Subcutaneous abdominal adipose tissue (tissue), 5 donors: Measurements from ENCODE around the gene CCN2.

Source experiments
- H3K27ac ChIP-seq: one replicate; pipeline ENCODE4 v1.7.0; 2013; ENCODE audit warnings: low read depth, mild to moderate bottlenecking, inconsistent platforms, low read length, moderate library complexity
- H3K27me3 ChIP-seq, 5 donors: one replicate each; pipeline ENCODE4 v1.7.0; 2013; ENCODE audit warnings: low read length in 5 of 5, inconsistent platforms in 1 of 5; ENCODE audit not compliant: control insufficient read depth in 5 of 5, insufficient read depth in 4 of 5
- H3K36me3 ChIP-seq, 5 donors: one replicate each; pipeline ENCODE4 v1.7.0; 2013; ENCODE audit warnings: low read length in 5 of 5; ENCODE audit not compliant: control insufficient read depth in 5 of 5, insufficient read depth in 5 of 5
- H3K4me1 ChIP-seq, 5 donors: one replicate each; pipeline ENCODE4 v1.7.0; 2013; ENCODE audit warnings: low read length in 5 of 5, mild to moderate bottlenecking in 3 of 5, moderate library complexity in 1 of 5; ENCODE audit not compliant: control insufficient read depth in 5 of 5, insufficient read depth in 5 of 5
- H3K4me3 ChIP-seq, 5 donors: one replicate each; pipeline ENCODE4 v1.7.0; 2013; ENCODE audit warnings: low read length in 5 of 5, low read depth in 1 of 5
- H3K9ac ChIP-seq, 5 donors: one replicate each; pipeline ENCODE4 v1.7.0; 2013; ENCODE audit warnings: low read length in 5 of 5, mild to moderate bottlenecking in 4 of 5, moderate library complexity in 3 of 5
- H3K9me3 ChIP-seq, 5 donors: one replicate each; pipeline ENCODE4 v1.7.0; 2013; ENCODE audit warnings: low read length in 5 of 5; ENCODE audit not compliant: control insufficient read depth in 5 of 5
- donor health status: healthy.
- donor health status: healthy.
- donor health status: healthy.
- donor health status: healthy.
- donor health status: healthy.

Gene CCN2, protein sequence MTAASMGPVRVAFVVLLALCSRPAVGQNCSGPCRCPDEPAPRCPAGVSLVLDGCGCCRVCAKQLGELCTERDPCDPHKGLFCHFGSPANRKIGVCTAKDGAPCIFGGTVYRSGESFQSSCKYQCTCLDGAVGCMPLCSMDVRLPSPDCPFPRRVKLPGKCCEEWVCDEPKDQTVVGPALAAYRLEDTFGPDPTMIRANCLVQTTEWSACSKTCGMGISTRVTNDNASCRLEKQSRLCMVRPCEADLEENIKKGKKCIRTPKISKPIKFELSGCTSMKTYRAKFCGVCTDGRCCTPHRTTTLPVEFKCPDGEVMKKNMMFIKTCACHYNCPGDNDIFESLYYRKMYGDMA

DNA sequence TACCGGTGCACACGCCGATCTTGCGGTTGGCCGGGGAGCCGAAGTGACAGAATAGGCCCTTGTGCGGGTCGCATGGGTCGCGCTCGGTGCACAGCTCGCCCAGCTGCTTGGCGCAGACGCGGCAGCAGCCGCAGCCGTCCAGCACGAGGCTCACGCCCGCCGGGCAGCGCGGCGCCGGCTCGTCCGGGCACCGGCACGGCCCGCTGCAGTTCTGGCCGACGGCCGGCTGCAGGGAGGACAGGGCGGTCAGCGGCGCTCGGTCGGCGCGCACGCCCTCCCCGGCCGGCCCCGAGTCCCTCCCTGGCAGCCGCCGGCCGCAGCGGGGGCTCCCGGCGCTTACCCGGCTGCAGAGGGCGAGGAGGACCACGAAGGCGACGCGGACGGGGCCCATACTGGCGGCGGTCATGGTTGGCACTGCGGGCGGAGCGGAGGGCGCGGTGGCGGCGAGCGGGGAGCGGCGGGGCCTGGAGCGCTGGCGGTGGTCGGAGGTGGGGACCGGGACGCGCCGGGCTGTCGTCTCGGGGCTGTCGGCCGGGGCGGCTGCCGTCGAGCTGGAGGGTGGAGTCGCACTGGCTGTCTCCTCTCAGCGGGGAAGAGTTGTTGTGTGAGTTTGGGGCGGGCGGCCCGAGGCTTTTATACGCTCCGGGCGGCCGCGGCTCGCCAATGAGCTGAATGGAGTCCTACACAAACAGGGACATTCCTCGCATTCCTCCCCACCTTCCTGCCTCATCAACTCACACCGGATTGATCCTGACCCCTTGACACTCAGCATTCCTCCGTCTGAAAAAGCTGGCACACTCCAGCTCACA is at the start of gene CCN2:
Gene CCN2, minus strand, starts transcription at position 606 of the 809 bp plus-strand sequence. Its CDS starts 200 bp downstream, at position 406.
- Histone ChIP-seq H3K36me3 (peaks cover 0 to 10% (median 0%) of the 10 kb centered on the region in 5 donors), H3K27ac (peak within 1 kb of the TSS; percentile 77), H3K4me3 (peak within 1 kb of the TSS; percentile 74 to 90 (median 83)), H3K27me3 (no peaks in the 10 kb centered on the region), H3K9me3 (no peaks in the 10 kb centered on the region), H3K9ac (peak within 1 kb of the TSS; percentile 19 to 62 (median 42)), H3K4me1 (peaks cover 6 to 53% (median 25%) of the 10 kb centered on the region in 5 donors)

DNA sequence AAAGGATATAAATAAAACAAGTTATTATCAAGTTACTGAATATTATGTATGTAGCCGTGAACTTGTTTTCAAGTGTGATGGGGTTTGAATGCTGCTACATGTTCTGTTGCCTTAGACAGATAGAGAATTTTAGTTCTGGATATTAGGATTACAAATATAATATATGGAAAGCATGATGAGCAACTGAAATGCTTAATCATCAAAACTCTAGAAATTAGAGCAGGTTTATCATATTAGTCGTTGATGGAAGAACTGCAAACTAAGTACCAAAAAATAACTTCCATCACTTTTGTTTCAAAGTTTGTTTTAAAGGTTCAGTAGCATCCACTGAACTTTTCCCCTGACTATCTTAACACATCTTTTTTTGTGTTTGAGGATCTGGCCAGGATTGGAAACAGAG is 49.1 kb upstream of the CCN2 start:
- H3K4me3 ChIP-seq = no peak overlapping the region

DNA sequence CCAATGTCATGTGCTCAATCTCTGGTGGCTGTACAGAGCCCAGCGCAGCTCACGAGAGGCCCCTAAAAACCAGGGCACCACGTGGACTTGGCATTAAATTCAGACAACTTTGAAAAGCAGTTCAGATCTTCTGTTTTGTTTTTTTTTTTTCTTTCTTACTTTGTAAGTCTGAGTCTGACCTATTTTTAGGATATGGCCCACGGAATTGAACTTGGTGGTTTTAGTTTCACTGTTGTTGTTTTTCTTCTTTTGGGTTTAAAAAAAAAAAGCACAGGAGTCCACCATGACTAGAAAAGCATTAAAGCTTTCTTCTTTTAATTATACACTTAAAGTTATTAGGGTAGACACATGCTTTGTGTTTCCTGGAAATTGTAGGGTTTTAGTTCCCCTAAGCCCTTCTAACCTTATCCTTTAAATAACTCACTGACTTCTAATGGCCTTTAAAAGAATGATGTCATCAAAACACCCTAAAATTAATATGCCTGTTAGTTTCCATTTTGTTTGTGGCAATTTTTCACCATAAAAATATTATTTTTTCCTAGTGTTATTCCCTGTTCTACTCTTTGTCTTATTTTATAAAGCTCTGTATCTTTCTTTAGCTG is 48.5 kb upstream of the CCN2 start:
- Histone ChIP-seq H3K9ac (no peak overlapping the region), H3K9me3 (peaks cover 0 to 9% (median 4%) of the 10 kb centered on the region in 5 donors), H3K4me3 (no peak overlapping the region), H3K36me3 (no peaks in the 10 kb centered on the region), H3K27me3 (no peaks in the 10 kb centered on the region), H3K27ac (no peak overlapping the region), H3K4me1 (peaks cover 0 to 10% (median 0%) of the 10 kb centered on the region in 5 donors)

More for the DNA sequence above, 49.1 kb upstream of the CCN2 start:
- peaks cover 0 to 10% (median 0%) of the 10 kb centered on the region in 5 donors for H3K4me1 ChIP-seq
- H3K9ac ChIP-seq = no peak overlapping the region
- no peaks in the 10 kb centered on the region for H3K36me3 ChIP-seq
- H3K27me3 ChIP-seq = no peaks in the 10 kb centered on the region
- peaks cover 0 to 9% (median 4%) of the 10 kb centered on the region in 5 donors for H3K9me3 ChIP-seq
- H3K27ac ChIP-seq = no peak overlapping the region

DNA sequence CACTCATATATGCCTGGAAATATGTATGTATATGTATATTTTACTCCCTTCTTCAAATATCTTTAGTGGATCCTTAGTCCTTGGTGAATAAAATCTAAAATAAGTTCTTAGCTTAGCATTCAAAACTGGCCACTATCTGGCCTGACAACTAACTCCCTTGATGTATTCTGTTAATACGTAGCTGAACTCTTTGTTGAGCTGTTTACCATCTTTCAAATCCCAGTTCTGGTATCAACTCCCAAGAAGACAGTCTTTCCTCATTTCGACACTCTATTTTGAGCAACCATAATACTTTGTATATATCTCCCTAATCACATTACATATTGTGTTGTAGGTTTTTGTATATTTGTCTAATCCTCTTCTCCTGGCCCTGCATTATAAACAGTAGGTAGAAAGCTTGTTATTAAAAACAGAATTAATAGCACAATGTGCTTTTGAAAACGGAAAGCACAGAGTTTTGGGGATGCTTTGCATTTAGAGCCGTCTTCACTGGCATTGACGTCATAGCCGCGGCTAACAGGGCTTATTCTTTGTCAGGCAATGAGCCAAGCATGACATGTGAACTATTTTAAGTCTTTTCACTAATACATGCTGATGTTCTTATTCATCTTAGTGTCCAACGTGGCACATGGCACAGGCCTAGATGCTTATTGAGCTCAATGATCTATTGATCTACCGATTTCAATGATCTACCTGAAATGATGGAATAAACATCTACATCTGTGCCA is 47.2 kb upstream of the CCN2 start:
- Histone ChIP-seq H3K27me3 (no peaks in the 10 kb centered on the region), H3K9me3 (peaks cover 0 to 3% (median 0%) of the 10 kb centered on the region in 5 donors), H3K9ac (no peak overlapping the region), H3K4me3 (no peak overlapping the region), H3K27ac (no peak overlapping the region), H3K36me3 (no peaks in the 10 kb centered on the region), H3K4me1 (peaks cover 0 to 10% (median 0%) of the 10 kb centered on the region in 5 donors)

DNA sequence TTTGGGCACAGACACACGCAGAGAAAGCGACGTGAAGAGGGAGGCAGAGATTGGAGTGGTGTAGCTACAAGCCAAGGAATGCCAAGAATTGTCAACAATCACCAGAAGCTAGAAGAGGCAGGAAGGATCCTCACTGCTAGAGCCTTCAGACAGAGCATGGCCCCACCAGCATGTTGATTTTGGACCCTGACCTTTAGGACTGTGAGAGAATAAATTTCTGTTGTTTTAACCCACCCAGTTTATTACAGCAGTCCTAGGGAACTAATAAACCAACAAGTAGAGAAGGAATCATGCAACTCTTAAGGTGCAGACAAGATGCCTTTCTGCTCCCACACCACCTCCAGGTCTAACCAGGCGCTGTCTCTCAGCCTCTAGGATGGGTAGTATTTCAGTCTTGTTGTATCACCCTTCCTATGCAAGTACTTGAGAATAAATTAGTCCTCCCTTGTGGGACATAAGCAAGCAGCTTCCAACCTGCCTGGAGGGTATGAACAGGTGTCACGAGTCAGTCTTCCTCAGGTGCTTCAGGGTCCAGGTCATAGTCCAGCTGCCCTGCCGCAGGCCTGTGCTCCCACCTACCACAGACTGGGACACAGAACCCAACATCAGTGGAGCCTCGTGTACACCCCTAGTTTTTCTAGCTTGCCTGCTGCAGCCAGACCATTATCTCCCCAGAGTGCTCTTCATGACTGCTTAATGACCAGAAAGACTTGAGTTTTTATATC is 46.4 kb upstream of the CCN2 start:
- no peak overlapping the region for H3K4me3 ChIP-seq
- H3K27me3 ChIP-seq = no peaks in the 10 kb centered on the region
- H3K9me3 ChIP-seq = peaks cover 0 to 4% (median 0%) of the 10 kb centered on the region in 5 donors
- H3K27ac ChIP-seq = no peak overlapping the region
- H3K4me1 ChIP-seq = peaks cover 0 to 10% (median 0%) of the 10 kb centered on the region in 5 donors
- no peak overlapping the region for H3K9ac ChIP-seq
- no peaks in the 10 kb centered on the region for H3K36me3 ChIP-seq

DNA sequence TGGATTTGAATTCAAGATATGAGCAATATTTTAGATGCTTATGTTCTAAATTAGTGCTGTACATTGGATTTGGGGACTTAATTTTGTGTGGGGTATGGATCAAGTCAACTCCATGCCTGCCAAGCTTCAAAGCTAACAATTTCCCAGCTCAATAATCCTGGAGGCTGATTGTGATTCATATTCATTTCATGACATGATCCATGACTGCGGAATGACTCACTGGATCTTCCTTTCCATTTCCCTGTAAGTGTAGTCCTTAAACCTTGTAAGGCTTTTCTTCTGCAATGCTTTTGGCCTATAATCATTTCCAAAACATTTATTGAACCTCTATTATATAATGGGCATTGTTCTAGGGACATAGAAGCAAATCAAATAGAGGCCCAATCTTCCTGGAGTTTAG is 44.7 kb upstream of the CCN2 start:
- Histone ChIP-seq H3K9ac (no peak overlapping the region), H3K9me3 (peaks cover 0 to 4% (median 0%) of the 10 kb centered on the region in 5 donors), H3K27ac (no peak overlapping the region), H3K27me3 (no peaks in the 10 kb centered on the region), H3K4me1 (peaks cover 0 to 10% (median 0%) of the 10 kb centered on the region in 5 donors), H3K36me3 (no peaks in the 10 kb centered on the region), H3K4me3 (no peak overlapping the region)

DNA sequence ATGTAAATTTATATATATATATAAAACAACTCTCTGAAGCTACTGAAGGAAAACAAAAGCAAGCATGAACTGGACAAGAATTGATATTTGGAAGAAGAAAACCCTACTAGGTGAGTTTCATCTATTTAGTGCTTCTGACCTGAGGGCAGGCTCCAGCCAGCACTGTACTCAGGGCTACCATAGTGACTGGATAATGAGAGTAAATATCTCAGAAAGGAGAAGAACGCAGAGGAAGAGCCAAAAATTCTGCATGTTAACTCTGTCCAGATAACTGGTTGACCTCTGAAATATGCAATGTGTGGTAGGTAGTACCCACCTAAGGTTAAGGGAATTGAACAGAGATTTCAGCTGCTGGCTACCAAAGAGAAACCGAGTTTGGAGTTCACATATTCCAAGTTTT is 41.4 kb upstream of the CCN2 start:
- Histone ChIP-seq H3K4me3 (no peak overlapping the region), H3K4me1 (no peaks in the 10 kb centered on the region), H3K27ac (no peak overlapping the region), H3K27me3 (no peaks in the 10 kb centered on the region), H3K36me3 (no peaks in the 10 kb centered on the region), H3K9ac (no peak overlapping the region), H3K9me3 (peaks cover 0 to 4% (median 0%) of the 10 kb centered on the region in 5 donors)

DNA sequence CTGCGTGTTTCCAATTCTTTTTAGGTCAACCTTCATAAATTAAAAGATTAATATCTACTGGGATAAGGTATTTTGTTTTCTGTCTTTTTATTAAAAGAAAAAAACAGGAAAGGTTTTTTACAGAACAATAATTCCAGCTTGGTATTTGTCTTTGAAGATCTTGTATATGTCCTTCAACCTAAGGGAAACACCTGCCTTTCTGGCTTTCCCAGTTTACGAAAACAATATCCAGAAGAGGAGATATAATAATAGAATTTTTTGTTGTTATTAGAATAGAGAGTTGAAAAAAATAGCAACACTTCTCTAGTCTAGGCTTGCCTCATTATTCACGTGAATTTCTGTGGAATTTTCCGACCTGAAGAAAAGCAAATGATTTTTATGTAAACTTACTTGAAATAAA is 37.9 kb upstream of the CCN2 start:
- H3K27me3 ChIP-seq = no peaks in the 10 kb centered on the region
- peaks cover 0 to 4% (median 0%) of the 10 kb centered on the region in 5 donors for H3K9me3 ChIP-seq
- H3K4me3 ChIP-seq = no peak overlapping the region
- H3K36me3 ChIP-seq = no peaks in the 10 kb centered on the region
- H3K27ac ChIP-seq = no peak overlapping the region
- H3K4me1 ChIP-seq = no peaks in the 10 kb centered on the region
- H3K9ac ChIP-seq = no peak overlapping the region

DNA sequence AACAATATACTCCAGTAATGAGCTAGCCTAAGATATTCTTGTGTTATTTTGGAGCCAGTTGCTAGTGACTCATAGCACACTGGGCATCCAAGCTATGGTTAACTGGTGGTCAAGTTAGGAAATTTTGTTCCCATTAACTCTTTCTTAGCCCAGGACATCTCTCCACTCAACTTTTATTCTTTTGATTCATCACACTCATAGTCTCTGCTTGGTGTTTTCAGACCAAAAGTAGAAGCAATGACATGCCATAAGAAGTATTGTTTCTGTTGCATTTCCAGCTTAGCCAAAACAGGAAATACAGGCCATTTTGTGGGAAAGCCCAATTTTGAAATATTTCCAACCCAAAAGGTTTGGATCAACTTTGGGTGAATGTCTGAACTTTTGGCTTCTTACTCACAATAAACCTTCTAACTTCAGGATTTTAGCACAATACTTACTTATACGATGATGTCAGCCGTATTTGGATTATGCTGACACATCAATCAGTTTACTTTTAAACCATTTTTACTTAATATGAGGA is 31.6 kb upstream of the CCN2 start:
- no peak overlapping the region for H3K4me3 ChIP-seq
- H3K9me3 ChIP-seq = no peaks in the 10 kb centered on the region
- no peaks in the 10 kb centered on the region for H3K36me3 ChIP-seq
- no peak overlapping the region for H3K9ac ChIP-seq
- no peak overlapping the region for H3K27ac ChIP-seq
- no peaks in the 10 kb centered on the region for H3K27me3 ChIP-seq
- peaks cover 0 to 17% (median 13%) of the 10 kb centered on the region in 5 donors for H3K4me1 ChIP-seq
